H1 (cell line): Measurements from ENCODE around the gene NYAP2. TPM values are rescaled to one million over a fixed set of nuclear protein-coding genes. Genes with fewer than 3 reads are reported as not detected.

Experiments used
- CTCF ChIA-PET: fragments of 300-600 bp; sonication (Branson Sonifier 250); formaldehyde crosslinking; loops from one replicate; lab custom pipeline; 2021; ENCODE audit not compliant: partially characterized antibody; lab: Charles Lee
- POLR2A ChIA-PET: fragments of 300-600 bp; sonication (Branson Sonifier 250); formaldehyde crosslinking; loops from one replicate; lab custom pipeline; 2021; ENCODE audit warnings: inconsistent platforms; ENCODE audit not compliant: partially characterized antibody; lab: Charles Lee
- DNase-seq, 2 experiments: peaks; one replicate each; pipeline versions ENCODE4 v3.0.0 to v3.0.0-alpha.2; 2010 to 2022; ENCODE audit warnings: low spot score in 2 of 2, low read depth in 1 of 2, mixed read lengths in 1 of 2
- FAIRE-seq: peaks from 2 replicates; lab custom pipeline; 2011; peaks lifted over from hg19 to GRCh38; lab: Jason Lieb, UNC
- H2AFZ ChIP-seq: 2 replicates; pipeline ENCODE4 v1.8.1; 2012; ENCODE audit warnings: low read length, inconsistent platforms
- H2AK5ac ChIP-seq: 2 replicates; pipeline ENCODE4 v1.6.1; 2013; ENCODE audit warnings: low read depth, low read length
- H2BK120ac ChIP-seq: replicated peaks from 2 replicates; pipeline ENCODE3; 2013; ENCODE audit warnings: low read depth, low read length, inconsistent platforms
- H2BK12ac ChIP-seq: 2 replicates; pipeline ENCODE4 v1.6.1; 2013; ENCODE audit warnings: low read depth, low read length
- H2BK15ac ChIP-seq: 2 replicates; pipeline ENCODE4 v1.6.1; 2013; ENCODE audit warnings: low read length
- H2BK20ac ChIP-seq: 2 replicates; pipeline ENCODE4 v1.6.1; 2013; ENCODE audit warnings: low read length
- H2BK5ac ChIP-seq: 2 replicates; pipeline ENCODE4 v1.6.1; 2013; ENCODE audit warnings: low read depth, low read length
- H3K14ac ChIP-seq: 2 replicates; pipeline ENCODE4 v1.6.1; 2013; ENCODE audit warnings: inconsistent platforms; ENCODE audit not compliant: insufficient read length
- H3K18ac ChIP-seq: 2 replicates; pipeline ENCODE4 v1.6.1; 2013; ENCODE audit warnings: low read length; ENCODE audit errors: extremely low read depth
- H3K23ac ChIP-seq: 2 replicates; pipeline ENCODE4 v1.6.1; 2013; ENCODE audit warnings: inconsistent platforms; ENCODE audit not compliant: insufficient read length
- H3K23me2 ChIP-seq: 2 replicates; pipeline ENCODE4 v1.6.1; 2013; ENCODE audit warnings: low read depth, low read length
- H3K27ac ChIP-seq: 2 replicates; pipeline ENCODE4 v1.6.1; 2011; ENCODE audit warnings: low read depth, low read length, inconsistent platforms
- H3K27me3 ChIP-seq, 4 experiments: replicated peaks in 1 of 4; 1 replicate in 1 of 4; 2 replicates in 3 of 4; pipeline versions ENCODE4 v1.6.1 to v1.8.1; 2011 to 2013; ENCODE audit warnings: low read length in 3 of 4, mild to moderate bottlenecking in 3 of 4, inconsistent platforms in 2 of 4, mixed read lengths in 2 of 4, moderate library complexity in 1 of 4; ENCODE audit not compliant: control insufficient read depth in 3 of 4, insufficient read depth in 3 of 4; ENCODE audit errors: extremely low read depth in 1 of 4
- H3K36me3 ChIP-seq, 4 experiments: 2 replicates each; pipeline versions ENCODE4 v1.6.1 to v1.8.1; 2011 to 2013; ENCODE audit warnings: mild to moderate bottlenecking in 4 of 4, low read length in 3 of 4, moderate library complexity in 2 of 4, control low read depth in 1 of 4, inconsistent platforms in 1 of 4; ENCODE audit not compliant: insufficient read depth in 4 of 4, control insufficient read depth in 2 of 4
- H3K4ac ChIP-seq: replicated peaks from 2 replicates; pipeline ENCODE3; 2013; ENCODE audit warnings: low read length, low read depth, mixed read lengths, inconsistent platforms; ENCODE audit not compliant: insufficient read length
- H3K4me1 ChIP-seq, 4 experiments: replicated peaks in 1 of 4; 1 replicate in 1 of 4; 2 replicates in 3 of 4; pipeline versions ENCODE4 v1.6.1 to v1.8.1; 2011 to 2013; ENCODE audit warnings: low read length in 3 of 4, inconsistent platforms in 2 of 4, mixed read lengths in 1 of 4; ENCODE audit not compliant: insufficient read depth in 4 of 4, control insufficient read depth in 3 of 4
- H3K4me2 ChIP-seq, 2 experiments: 2 replicates each; pipeline versions ENCODE4 v1.6.1 to v1.8.1; 2011 to 2013; ENCODE audit warnings: low read depth in 2 of 2, low read length in 2 of 2, control low read depth in 1 of 2, inconsistent platforms in 1 of 2, mild to moderate bottlenecking in 1 of 2; ENCODE audit not compliant: insufficient read depth in 1 of 2
- H3K4me3 ChIP-seq, 4 experiments: fragments of 200-600, 300-600 bp in 1 of 4; sonication (generic), shearing (Covaris generic), sonication (Bioruptor Twin) in 1 of 4; 2 replicates each; pipeline versions ENCODE4 v1.5.1 to v1.8.1; 2011 to 2016; ENCODE audit warnings: low read length in 4 of 4, low read depth in 3 of 4, control low read depth in 2 of 4, inconsistent platforms in 2 of 4, mild to moderate bottlenecking in 2 of 4, mixed read lengths in 1 of 4, moderate library complexity in 1 of 4; ENCODE audit not compliant: insufficient read depth in 2 of 4; ENCODE audit errors: extremely low read depth in 1 of 4
- H3K56ac ChIP-seq: replicated peaks from 2 replicates; pipeline ENCODE3; 2013; ENCODE audit warnings: low read depth, mild to moderate bottlenecking, mixed read lengths, low read length, inconsistent platforms; ENCODE audit not compliant: insufficient read length
- H3K79me1 ChIP-seq: 2 replicates; pipeline ENCODE4 v1.6.1; 2013; ENCODE audit warnings: low read depth, low read length, control low read depth
- H3K79me2 ChIP-seq, 2 experiments: 2 replicates each; pipeline versions ENCODE4 v1.6.1 to v1.8.1; 2012 to 2013; ENCODE audit warnings: low read length in 2 of 2, mild to moderate bottlenecking in 2 of 2, inconsistent platforms in 1 of 2; ENCODE audit not compliant: insufficient read depth in 2 of 2, control insufficient read depth in 1 of 2
- H3K9ac ChIP-seq, 4 experiments: replicated peaks in 1 of 4; 1 replicate in 1 of 4; 2 replicates in 3 of 4; pipeline versions ENCODE4 v1.6.1 to v1.8.1; 2011 to 2013; ENCODE audit warnings: low read depth in 3 of 4, low read length in 3 of 4, control low read depth in 2 of 4, mild to moderate bottlenecking in 2 of 4, moderate library complexity in 2 of 4, inconsistent platforms in 1 of 4; ENCODE audit errors: extremely low read depth in 1 of 4
- H3K9me3 ChIP-seq, 2 experiments: 2 replicates each; pipeline versions ENCODE4 v1.6.1 to v1.8.1; 2012 to 2013; ENCODE audit warnings: mild to moderate bottlenecking in 2 of 2, moderate library complexity in 2 of 2, control low read depth in 1 of 2, inconsistent platforms in 1 of 2, low read depth in 1 of 2, low read length in 1 of 2, mixed read lengths in 1 of 2; ENCODE audit not compliant: insufficient read depth in 2 of 2
- H4K20me1 ChIP-seq, 2 experiments: replicated peaks in 1 of 2; 2 replicates each; pipeline versions ENCODE3 to v1.8.1; 2011 to 2013; ENCODE audit warnings: inconsistent platforms in 2 of 2, low read length in 2 of 2, mild to moderate bottlenecking in 1 of 2; ENCODE audit not compliant: insufficient read depth in 2 of 2, control insufficient read depth in 1 of 2
- H4K5ac ChIP-seq: 2 replicates; pipeline ENCODE4 v1.6.1; 2013; ENCODE audit warnings: low read length, low read depth, mixed read lengths, inconsistent platforms; ENCODE audit not compliant: insufficient read length
- H4K8ac ChIP-seq: 2 replicates; pipeline ENCODE4 v1.8.0; 2013; ENCODE audit warnings: mild to moderate bottlenecking, moderate library complexity, low read length, inconsistent platforms; ENCODE audit not compliant: insufficient read depth; ENCODE audit errors: extremely low read depth
- H4K91ac ChIP-seq: replicated peaks from 2 replicates; pipeline ENCODE3; 2013; ENCODE audit warnings: low read length, mixed read lengths, inconsistent platforms; ENCODE audit not compliant: insufficient read length
- CHD1 ChIP-seq: IDR thresholded peaks from 2 replicates; pipeline ENCODE4 v1.6.1; 2012; ENCODE audit warnings: low read depth, low read length, improper control_type of control experiment
- RFX5 ChIP-seq: IDR thresholded peaks from 2 replicates; pipeline ENCODE4 v1.6.1; 2011; ENCODE audit warnings: low read depth, low read length, improper control_type of control experiment, borderline replicate concordance
- SRF ChIP-seq: IDR thresholded peaks from 2 replicates; pipeline ENCODE4 v1.6.1; 2011; ENCODE audit warnings: mild to moderate bottlenecking, low read depth, low read length, moderate library complexity
- TCF12 ChIP-seq: IDR thresholded peaks from 2 replicates; pipeline ENCODE4 v1.6.1; 2011; ENCODE audit warnings: low read depth, mild to moderate bottlenecking, low read length
- WGBS, 2 experiments: shearing (Covaris generic) in 1 of 2; methylation state at CpG; one replicate each; pipeline versions ENCODE4 v1.1.6 to v1.1.7; 2013 to 2015; ENCODE audit warnings: low lambda C conversion rate in 2 of 2, mixed read lengths in 2 of 2, inconsistent platforms in 1 of 2, low coverage in 1 of 2, missing lambda C conversion rate in 1 of 2; ENCODE audit not compliant: insufficient replicate concordance in 2 of 2, insufficient coverage in 1 of 2, insufficient read length in 1 of 2; ENCODE audit errors: extremely low coverage in 1 of 2, missing lambda C conversion rate in 1 of 2; 5-methylcytosine and 5-hydroxymethylcytosine counted together
- polyA plus RNA-seq, 7 experiments: library from polyadenylated mRNA; depleted of rRNA in 3 of 7; stranded (reverse) in 5 of 7; unstranded in 2 of 7; fragments of >200 nt in 5 of 7; fragments of 200-250 nt in 2 of 7; gene quantifications; 1 replicate in 5 of 7; 2 replicates in 1 of 7; 4 replicates in 1 of 7; pipeline versions ENCODE4 v1.2.1 to v1.2.3, GENCODE V29; 2011 to 2013; ENCODE audit warnings: missing spikeins in 2 of 7, mixed read lengths in 2 of 7
- total RNA-seq: library from RNA; stranded (reverse); fragmentation: NEBNext Ultra II Directional; extraction: Animal tissue kit (Norgen Biotek cat#: 25700); gene quantifications from 2 replicates; pipeline ENCODE4 v1.2.1, GENCODE V29; 2021

The NYAP2 gene
- total and polyA plus RNA-seq, 2 of the 8 experiments (the other 6 are each of a cell fraction or from before 2014, with no cell fraction given) = not detected

- ChIA-PET CTCF (interaction anchor here (1.0 kb wide), 1 partner anchor 21 kb away, joined by 3 read pairs; no protein-coding TSS in a partner anchor), POLR2A (no interaction called here)
- H2BK5ac ChIP-seq = no peak overlapping the region
- H3K23me2 ChIP-seq = no peaks in the 10 kb centered on the region
- H3K4ac ChIP-seq = no peak overlapping the region
- no peaks in the 10 kb centered on the region for H3K79me2 ChIP-seq
- H3K4me1 ChIP-seq = no peaks in the 10 kb centered on the region
- H2BK12ac ChIP-seq = no peak overlapping the region
- H3K4me2 ChIP-seq = no peak overlapping the region
- no peak overlapping the region for H3K27ac ChIP-seq
- H3K56ac ChIP-seq = no peak overlapping the region
- no peak overlapping the region for H3K14ac ChIP-seq
- no peaks in the 10 kb centered on the region for H3K9me3 ChIP-seq
- TF ChIP-seq TCF12 (no peak), CHD1 (no peak), SRF (no peak), RFX5 (no peak)
- no peak overlapping the region for H2AFZ ChIP-seq
- H3K4me3 ChIP-seq = no peak overlapping the region
- no peak overlapping the region for H3K18ac ChIP-seq
- H3K23ac ChIP-seq = no peak overlapping the region
- no peaks in the 10 kb centered on the region for H3K36me3 ChIP-seq
- no peak overlapping the region for H2BK20ac ChIP-seq
- no peak overlapping the region for H4K91ac ChIP-seq
- no peak overlapping the region for H2BK120ac ChIP-seq
- H4K8ac ChIP-seq = no peak overlapping the region
- H2BK15ac ChIP-seq = no peak overlapping the region
- FAIRE-seq (no peak), DNase-seq (no peak)
- H4K5ac ChIP-seq = no peak overlapping the region
- no peak overlapping the region for H3K9ac ChIP-seq
- H2AK5ac ChIP-seq = no peak overlapping the region
- no peaks in the 10 kb centered on the region for H3K79me1 ChIP-seq
- WGBS, 2 experiments = 92% methylated on average over 1 of the region's 1 CpG; no CpG with 5 or more reads in 1 of the 2 experiments
- H3K27me3 ChIP-seq = peaks cover 0 to 3% (median 0%) of the 10 kb centered on the region in 4 experiments; a peak in 1 of 7 replicates
- no peaks in the 10 kb centered on the region for H4K20me1 ChIP-seq
Observed at GRCh38 chr2:225612636-225613035, 213.1 kb downstream of the NYAP2 start.
